GM13977 (cell line): ENCODE results near the gene ARHGAP4.

Experiments used
- DNase-seq: peaks from one replicate; pipeline ENCODE4 v3.0.0; 2012; ENCODE audit warnings: low spot score
- in situ Hi-C: fragments of 300-500 bp; cut with MboI; formaldehyde crosslinking; loops from one replicate; pipeline ENCODE4 v1.12.0; 2022; ENCODE audit warnings: low sequenced_read_pairs, low pct_unique_long_range_greater_than_20kb, mixed read lengths, inconsistent platforms; ENCODE audit not compliant: unreplicated experiment
- TF ChIP-seq, protein P1 (sequence below): IDR thresholded peaks from 2 replicates; pipeline ENCODE4 v1.5.1; 2012; ENCODE audit warnings: mild to moderate bottlenecking, control low read depth; ENCODE audit not compliant: insufficient read depth; ENCODE audit errors: extremely low read depth, missing control alignments

The ARHGAP4 gene

DNA sequence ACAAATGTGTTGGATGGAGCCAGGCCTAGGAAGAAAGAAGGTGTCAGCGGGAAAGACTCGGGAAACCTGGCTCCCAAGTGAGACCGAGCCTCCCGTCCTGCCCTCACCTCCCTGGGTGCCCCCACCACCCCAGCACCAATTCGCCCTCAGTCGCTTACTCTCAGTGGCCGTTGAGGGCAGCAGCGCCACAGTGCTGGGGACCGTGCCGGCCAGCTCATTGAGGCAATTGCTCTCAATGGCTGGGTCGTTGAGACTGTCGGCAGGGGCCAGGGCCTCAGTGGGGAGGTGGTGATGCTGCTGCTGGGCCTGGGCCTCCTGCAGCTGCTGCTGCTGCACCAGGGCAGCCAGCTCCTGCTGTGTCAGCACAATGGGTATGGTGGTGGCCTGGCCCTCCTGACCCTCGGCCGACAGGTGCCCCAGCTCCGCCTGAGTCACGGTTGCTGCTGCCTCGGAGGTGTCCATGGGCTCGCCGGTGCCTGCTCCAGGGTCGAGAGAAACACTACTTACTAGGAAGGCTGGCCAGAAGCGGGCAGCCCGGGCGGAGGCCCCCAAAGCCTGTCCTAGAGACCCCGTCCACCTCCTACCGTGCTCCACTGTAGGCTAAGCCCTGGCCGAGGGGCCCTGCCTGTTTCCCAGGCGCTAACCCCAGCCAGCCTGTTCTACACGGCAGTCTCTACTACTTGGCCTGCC lies 25.8 kb upstream of the ARHGAP4 start:
- TF ChIP-seq, protein P1, sequence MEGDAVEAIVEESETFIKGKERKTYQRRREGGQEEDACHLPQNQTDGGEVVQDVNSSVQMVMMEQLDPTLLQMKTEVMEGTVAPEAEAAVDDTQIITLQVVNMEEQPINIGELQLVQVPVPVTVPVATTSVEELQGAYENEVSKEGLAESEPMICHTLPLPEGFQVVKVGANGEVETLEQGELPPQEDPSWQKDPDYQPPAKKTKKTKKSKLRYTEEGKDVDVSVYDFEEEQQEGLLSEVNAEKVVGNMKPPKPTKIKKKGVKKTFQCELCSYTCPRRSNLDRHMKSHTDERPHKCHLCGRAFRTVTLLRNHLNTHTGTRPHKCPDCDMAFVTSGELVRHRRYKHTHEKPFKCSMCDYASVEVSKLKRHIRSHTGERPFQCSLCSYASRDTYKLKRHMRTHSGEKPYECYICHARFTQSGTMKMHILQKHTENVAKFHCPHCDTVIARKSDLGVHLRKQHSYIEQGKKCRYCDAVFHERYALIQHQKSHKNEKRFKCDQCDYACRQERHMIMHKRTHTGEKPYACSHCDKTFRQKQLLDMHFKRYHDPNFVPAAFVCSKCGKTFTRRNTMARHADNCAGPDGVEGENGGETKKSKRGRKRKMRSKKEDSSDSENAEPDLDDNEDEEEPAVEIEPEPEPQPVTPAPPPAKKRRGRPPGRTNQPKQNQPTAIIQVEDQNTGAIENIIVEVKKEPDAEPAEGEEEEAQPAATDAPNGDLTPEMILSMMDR, result no peak
- no peak for DNase-seq
- in situ Hi-C loops, result no loop called here

DNA sequence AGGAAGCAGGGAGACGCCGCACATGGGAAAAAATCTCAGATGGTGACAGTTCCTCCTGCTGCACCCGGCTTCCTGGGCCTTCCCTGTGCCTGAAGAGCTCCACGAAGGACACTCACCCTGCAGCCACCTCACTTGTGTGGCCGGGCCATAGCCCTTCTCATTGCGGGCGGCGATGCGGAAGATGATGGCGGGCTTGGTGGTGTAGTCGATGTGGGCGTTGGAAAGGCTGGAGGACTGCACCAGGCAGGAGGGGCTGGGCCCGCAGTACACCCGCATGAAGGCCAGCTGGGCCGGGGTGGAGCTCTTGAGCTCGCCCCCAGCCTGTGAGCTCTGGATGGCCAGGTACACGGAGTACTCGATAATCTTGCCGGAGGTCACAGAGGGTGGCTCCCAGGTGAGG lies 24.1 kb upstream of the ARHGAP4 start:
- in situ Hi-C loops, result no loop called here
- TF ChIP-seq, protein P1, result no peak

DNA sequence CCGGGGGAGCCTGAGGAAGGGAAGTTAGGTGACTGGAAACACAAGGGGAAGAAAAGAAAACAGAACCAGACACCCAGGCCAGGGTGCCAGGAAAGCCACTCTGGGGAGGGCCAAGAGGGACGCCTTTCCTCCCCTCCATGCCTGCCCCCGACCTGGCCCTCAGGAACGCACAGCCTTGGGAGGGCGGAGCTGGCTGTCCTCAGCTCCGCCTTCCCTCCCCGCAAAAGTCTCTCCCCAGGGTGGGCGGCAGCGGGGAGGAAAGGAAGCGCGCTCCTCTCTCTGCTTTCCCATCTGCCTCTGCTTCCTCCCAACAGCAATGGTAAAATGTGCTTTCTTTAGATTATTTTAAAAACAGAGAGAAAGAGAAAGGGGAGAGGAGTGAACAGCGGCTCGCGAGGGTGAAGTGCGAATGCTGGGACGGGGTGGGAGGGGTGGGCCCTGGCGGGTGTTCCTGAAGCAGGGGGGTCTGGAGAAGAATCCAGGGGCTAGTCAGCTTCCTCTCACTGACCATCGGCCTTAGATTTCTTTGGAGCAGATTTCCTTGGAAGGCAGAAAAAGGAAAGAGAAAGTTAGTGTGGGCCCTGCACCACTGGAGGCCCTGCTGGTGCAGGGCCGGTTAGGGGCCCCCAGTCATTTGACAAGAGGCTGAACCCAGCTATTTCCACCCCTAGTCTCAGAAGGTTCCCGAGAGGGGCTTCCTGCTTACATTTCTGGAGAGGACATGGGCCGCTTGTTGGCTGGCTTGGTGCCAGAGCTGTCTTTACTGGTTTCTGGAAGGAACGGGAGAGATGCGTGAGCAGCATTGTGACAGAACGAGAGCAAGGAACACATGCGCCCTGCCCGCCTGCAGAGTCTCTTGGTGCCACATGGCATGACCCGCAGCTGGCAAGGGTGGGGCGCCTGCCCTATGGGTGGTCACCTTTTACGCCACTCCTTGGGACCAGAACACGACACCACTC lies 23.1 kb upstream of the ARHGAP4 start:
- TF ChIP-seq, protein P1, result no peak
- in situ Hi-C loops, result loop anchor here (10.0 to 25.0 kb wide), 2 partner anchors 194 to 987 kb away; no protein-coding TSS in a partner anchor
- no peak for DNase-seq

More for the DNA sequence above, 24.1 kb upstream of the ARHGAP4 start:
- no peak for DNase-seq

DNA sequence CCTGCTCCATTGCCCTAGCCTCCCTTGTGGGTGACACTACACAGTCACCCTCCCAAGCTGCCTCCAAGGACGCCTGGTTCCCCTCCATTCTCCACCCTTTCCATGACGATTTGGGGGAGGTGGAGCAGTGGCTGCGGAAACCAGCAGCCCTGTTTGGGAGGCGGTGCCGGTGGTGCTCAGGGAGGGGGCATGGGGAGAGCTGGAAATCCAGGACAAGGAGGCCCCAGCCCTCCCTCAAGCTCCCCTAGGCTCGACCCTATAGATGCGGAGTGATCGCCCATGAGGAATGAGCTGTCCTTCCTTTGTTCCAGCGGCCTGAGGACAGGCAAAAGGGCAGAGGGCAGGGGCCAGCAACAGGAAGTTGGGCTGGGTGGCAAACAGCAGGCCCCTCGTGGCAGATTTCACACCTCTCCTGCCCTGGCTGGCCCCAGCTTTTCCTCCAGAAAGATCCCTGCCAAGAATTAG lies 22.0 kb upstream of the ARHGAP4 start:
- in situ Hi-C loops, result loop anchor here (10.0 to 25.0 kb wide), 2 partner anchors 193 to 986 kb away; no protein-coding TSS in a partner anchor

DNA sequence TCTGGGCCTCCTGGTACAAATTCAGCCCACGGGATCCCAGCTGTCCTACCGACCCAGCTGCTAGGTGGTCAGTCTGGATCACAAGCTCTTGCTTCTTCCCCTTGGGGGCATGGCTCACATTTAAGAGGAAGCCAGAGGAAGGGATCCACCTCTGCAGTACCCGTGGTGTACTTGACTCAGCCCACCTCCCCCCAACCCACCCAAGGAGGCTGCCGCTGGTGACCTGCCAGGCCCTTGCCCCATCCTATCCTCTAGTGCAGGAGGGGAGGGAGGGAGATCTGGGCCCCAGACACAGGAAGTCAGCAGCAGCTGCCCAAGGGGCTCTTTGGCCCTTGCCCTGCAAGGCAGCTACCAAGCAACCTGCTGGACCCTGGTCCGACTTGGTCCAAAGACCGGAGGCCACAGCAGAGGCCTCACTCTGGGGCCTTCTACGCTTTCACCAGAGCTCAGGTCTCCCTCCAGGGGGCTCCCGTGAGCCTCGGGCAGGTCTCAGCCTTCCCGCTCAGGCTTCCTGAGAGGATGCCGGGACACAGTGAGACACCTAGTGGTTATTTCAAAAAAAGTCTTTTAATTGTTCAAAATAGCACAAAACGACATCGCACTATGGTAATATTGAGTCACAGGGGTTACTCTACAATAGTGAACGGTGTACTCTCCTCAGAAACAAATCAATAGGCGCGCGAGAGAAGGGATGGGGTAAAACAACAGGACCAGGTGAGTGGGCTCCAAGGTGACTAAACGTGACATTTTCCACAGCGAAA lies 21.1 kb upstream of the ARHGAP4 start:
- in situ Hi-C loops, result loop anchor here (10.0 to 25.0 kb wide), 2 partner anchors 192 to 985 kb away; no protein-coding TSS in a partner anchor

More for the DNA sequence above, 22.0 kb upstream of the ARHGAP4 start:
- TF ChIP-seq, protein P1, result no peak
- DNase-seq, result no peak

More for the DNA sequence above, 21.1 kb upstream of the ARHGAP4 start:
- TF ChIP-seq, protein P1, result peak; percentile 88
- DNase-seq, result peak; percentile 87
